HG02642 (cell line): Measurements from ENCODE around the gene GPR161.
A peak's percentile ranks its signal among the peaks of the same experiment; 100 is the strongest.

Experiments used
- ATAC-seq: cut with Tn5 transposase; IDR thresholded peaks from one replicate; pipeline ENCODE4 v1.9.1; 2021; ENCODE audit warnings: mild to moderate bottlenecking; ENCODE audit not compliant: unreplicated experiment, poor library complexity

Gene GPR161

GRCh38 chr1:168150283-168150682 is 13.6 kb upstream of the GPR161 start:
- ATAC-seq = no peak

GRCh38 chr1:168148916-168149315 is 12.2 kb upstream of the GPR161 start:
- peak; percentile 68 for ATAC-seq

- ATAC-seq = no peak
Observed at GRCh38 chr1:168146626-168147025, 9.9 kb upstream of the GPR161 start.

- ATAC-seq = no peak
Observed at GRCh38 chr1:168146160-168146539, 9.4 kb upstream of the GPR161 start.

- peak; percentile 91 for ATAC-seq
Observed at GRCh38 chr1:168145184-168146159, 8.7 kb upstream of the GPR161 start.

GRCh38 chr1:168141871-168142385 is 5.2 kb upstream of the GPR161 start:
- ATAC-seq = no peak

- ATAC-seq = no peak
Observed at GRCh38 chr1:168139070-168139469, 2.3 kb upstream of the GPR161 start.

- ATAC-seq = no peak
Observed at GRCh38 chr1:168138134-168138533, 1.4 kb upstream of the GPR161 start.

GRCh38 chr1:168137515-168137821 is 738 bp upstream of the GPR161 start:
- ATAC-seq = no peak

GRCh38 chr1:168135921-168136708 is 615 bp downstream of the GPR161 start:
- ATAC-seq = peak; percentile 28

GRCh38 chr1:168135116-168135920 is 1.4 kb downstream of the GPR161 start:
- no peak for ATAC-seq

GRCh38 chr1:168134642-168135041 is 2.1 kb downstream of the GPR161 start:
- no peak for ATAC-seq

GRCh38 chr1:168134132-168134531 is 2.6 kb downstream of the GPR161 start:
- no peak for ATAC-seq

GRCh38 chr1:168129933-168130332 is 6.8 kb downstream of the GPR161 start:
- no peak for ATAC-seq

GRCh38 chr1:168127503-168127902 is 9.2 kb downstream of the GPR161 start:
- ATAC-seq = no peak

GRCh38 chr1:168125051-168125450 is 11.7 kb downstream of the GPR161 start:
- no peak for ATAC-seq

GRCh38 chr1:168121401-168122011 is 15.2 kb downstream of the GPR161 start:
- ATAC-seq = no peak

GRCh38 chr1:168119750-168120149 is 17.0 kb downstream of the GPR161 start:
- no peak for ATAC-seq

- ATAC-seq = no peak
Observed at GRCh38 chr1:168116327-168116799, 20.4 kb downstream of the GPR161 start.

GRCh38 chr1:168114845-168115244 is 21.9 kb downstream of the GPR161 start:
- ATAC-seq = no peak
